Fibroblast of peridontal ligament (primary cell): ENCODE results near the gene ATP8A2.

Experiments
- DNase-seq: peaks from one replicate; pipeline ENCODE4 v3.0.0-alpha.2; 2010; ENCODE audit errors: extremely low read depth

ATP8A2 gene

GRCh38 chr13:25958986-25959385 lies 587.2 kb downstream of the ATP8A2 start:
- no peak for DNase-seq

- no peak for DNase-seq
Measured at GRCh38 chr13:25961294-25961693, 589.5 kb downstream of the ATP8A2 start.

DNA sequence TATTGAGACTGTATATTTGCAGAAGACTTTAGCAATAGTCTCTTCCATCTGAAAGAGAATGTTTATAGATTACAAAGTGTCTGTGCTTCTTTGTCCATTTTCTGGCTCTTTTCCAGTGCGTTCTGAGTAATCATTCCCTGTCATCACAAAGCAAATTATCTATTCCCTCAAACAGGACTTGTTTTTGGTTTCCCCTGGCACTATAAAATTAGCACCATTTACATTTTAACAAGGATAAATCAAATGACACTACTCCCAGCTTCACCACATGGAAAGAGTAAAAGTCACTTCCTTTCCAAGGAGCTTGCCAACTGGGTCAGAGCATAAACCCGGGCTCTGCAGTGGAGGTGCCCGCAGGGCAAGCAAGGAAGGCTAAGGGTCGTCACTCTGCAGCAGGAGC lies 591.9 kb downstream of the ATP8A2 start:
- DNase-seq: peak; percentile 6

GRCh38 chr13:25965596-25965995 lies 593.8 kb downstream of the ATP8A2 start:
- no peak for DNase-seq

GRCh38 chr13:25966086-25966485 lies 594.3 kb downstream of the ATP8A2 start:
- DNase-seq: no peak

DNA sequence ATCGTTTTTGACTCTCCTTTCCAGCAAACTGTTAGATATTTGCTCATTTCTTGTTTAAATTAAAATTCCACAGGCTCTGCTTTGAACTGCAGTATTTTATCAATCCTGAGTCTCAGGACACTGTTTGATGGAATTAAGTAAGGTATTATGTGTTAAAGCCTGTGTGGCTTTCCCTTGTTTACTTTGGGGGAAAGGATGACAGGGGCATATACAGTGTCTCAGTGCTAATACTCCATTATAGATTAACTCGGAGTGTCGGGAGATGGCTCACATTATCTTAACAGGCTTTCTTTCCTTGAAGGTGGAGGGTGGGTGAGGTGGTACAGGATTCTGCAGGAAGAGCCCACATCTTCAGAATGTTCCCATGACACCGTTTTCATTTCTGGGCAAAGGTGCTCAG lies 595.4 kb downstream of the ATP8A2 start:
- DNase-seq: no peak

DNA sequence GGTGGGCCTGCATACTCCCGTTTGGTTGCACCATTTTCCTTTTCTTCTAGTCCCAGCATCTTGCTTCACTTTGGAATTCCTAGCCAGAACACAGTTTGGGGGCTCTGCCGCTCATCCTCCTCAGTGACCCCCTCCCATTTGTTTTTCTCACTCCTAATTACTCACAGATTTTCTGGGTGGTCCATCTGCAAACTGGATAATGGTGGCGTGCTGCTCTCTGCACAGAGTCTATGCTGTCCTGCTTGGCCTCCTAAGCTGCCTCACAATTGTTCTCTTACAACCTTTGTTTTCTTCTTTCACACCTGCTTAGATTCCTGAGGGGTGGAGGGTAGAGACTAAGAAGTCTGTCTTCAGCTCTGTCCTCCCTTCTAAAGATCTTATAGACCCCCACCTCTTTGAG lies 599.3 kb downstream of the ATP8A2 start:
- DNase-seq: no peak

- DNase-seq: no peak
Measured at GRCh38 chr13:25971459-25972145, 599.8 kb downstream of the ATP8A2 start.

DNA sequence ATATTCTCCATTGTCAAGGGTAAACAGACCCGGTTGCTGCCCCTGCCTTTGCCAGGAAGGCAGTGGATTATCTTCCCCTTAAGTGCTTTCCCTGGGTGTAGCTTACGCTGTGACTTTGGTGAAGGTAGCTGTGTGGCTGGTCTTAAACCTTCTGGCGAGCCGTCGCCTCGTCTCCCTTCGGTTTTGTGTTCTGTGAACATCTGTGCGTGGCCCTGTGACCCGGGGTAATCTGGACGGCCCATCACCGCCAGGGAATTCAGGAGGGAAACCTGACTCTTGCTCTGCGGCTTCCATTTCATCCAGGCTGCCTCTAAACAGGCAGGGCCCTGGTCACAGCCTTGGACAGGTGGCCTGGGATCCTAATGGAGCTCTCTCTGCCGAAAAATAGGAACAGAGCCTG lies 601.3 kb downstream of the ATP8A2 start:
- DNase-seq: no peak

- no peak for DNase-seq
Measured at GRCh38 chr13:25973576-25973975, 601.8 kb downstream of the ATP8A2 start.

DNA sequence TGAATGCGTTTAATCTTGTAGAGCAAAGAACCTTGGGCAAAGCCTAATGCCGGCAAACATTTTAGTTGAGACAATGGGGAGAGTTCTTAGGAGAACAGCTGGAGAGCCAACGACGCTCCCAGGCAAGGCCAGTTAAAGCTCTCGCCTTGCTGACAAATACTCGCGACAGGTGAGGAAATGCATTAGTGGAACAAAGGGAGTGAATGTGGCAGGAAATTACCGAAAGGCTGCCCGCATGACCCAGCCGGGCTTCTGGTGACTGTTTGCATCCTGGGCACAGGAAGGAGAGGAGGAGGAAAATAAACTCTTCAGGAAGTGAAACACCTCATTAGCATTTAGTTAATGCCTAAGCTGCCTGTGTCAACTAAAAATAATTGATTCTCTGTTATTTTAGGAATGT lies 605.4 kb downstream of the ATP8A2 start:
- DNase-seq: no peak

DNA sequence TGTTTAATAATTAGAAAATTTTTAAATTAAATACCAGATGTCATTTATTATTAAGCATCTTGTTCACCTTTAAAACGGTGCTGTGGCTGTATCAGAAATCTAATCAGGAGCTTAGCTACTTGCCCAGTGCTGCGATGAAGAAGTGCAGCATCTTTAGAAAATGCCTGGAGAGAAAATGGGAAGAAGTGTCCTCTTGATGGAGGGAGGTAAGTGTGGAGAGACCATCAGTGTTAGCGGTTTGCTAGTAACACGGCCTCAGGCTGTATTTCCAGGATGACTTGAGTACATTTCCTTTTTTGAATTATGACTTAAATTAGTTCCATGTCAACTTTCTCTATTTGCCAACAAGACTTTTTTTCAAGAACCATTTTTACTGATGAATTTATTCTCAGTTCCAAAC lies 605.9 kb downstream of the ATP8A2 start:
- no peak for DNase-seq

DNA sequence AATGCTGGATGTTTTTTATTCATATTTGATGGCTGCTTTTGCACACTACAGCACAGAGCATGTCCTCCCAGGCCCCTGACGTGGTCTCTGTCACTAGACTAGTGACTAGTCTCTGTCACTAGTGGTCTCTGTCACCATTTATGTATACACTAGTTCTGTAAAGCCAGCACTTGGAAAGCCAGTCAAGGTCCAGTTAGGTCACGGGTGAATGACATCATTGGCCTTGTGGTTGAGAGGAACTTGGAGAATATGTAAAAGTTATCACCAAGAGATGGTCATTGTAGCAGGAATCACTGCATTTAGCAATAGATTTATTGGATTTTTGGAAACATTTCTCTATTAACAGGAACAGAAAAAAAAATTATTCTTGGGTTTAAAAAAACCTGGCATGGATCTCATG lies 607.2 kb downstream of the ATP8A2 start:
- no peak for DNase-seq

GRCh38 chr13:25979371-25979770 lies 607.6 kb downstream of the ATP8A2 start:
- DNase-seq: no peak

- peak; percentile 8 for DNase-seq
Measured at GRCh38 chr13:25980255-25980654, 608.5 kb downstream of the ATP8A2 start.

GRCh38 chr13:25981060-25981459 lies 609.3 kb downstream of the ATP8A2 start:
- DNase-seq: no peak

GRCh38 chr13:25982907-25983306 lies 611.1 kb downstream of the ATP8A2 start:
- DNase-seq: no peak

GRCh38 chr13:25987987-25988386 lies 616.2 kb downstream of the ATP8A2 start:
- no peak for DNase-seq

DNA sequence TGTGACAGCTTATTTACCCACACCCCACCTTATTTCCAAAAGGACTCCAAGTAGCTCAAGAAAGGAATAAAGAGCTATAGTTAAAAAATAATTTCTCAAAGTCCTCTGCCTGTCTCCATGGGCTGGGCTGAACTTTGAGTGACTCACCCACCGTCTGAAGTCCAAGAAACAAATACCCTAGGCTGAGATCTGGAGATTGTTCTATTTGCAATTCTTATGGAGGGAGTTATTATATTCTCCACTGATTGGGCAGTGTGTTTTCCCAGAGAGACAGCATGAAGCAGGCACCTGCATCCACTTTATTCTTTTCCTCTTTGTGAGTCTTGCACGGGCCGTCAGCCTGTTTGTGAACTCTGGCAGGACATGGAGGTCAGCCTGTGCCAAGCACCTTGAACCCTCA lies 616.9 kb downstream of the ATP8A2 start:
- DNase-seq: peak; percentile 7

DNA sequence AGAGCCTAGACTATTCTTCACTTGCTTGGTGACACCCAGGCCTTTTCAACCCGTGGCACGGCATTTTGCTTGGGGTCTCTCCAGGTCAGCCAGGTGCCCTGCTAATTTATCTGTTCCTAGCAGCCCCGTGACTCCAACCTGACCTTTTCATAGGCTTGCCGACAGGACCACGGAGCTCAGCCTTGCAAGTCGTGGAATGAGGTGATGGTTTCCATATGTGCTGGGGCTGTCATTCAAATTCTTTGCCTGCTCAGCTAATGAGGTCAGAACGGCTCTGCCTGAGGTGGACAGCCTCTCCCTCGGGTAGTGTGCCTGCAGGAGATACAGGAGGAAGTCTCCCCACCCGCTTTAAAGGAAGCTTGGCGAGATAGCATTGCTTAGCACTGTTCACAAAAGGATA lies 619.0 kb downstream of the ATP8A2 start:
- DNase-seq: peak; percentile 13

- DNase-seq: no peak
Measured at GRCh38 chr13:25992076-25992475, 620.3 kb downstream of the ATP8A2 start.

DNA sequence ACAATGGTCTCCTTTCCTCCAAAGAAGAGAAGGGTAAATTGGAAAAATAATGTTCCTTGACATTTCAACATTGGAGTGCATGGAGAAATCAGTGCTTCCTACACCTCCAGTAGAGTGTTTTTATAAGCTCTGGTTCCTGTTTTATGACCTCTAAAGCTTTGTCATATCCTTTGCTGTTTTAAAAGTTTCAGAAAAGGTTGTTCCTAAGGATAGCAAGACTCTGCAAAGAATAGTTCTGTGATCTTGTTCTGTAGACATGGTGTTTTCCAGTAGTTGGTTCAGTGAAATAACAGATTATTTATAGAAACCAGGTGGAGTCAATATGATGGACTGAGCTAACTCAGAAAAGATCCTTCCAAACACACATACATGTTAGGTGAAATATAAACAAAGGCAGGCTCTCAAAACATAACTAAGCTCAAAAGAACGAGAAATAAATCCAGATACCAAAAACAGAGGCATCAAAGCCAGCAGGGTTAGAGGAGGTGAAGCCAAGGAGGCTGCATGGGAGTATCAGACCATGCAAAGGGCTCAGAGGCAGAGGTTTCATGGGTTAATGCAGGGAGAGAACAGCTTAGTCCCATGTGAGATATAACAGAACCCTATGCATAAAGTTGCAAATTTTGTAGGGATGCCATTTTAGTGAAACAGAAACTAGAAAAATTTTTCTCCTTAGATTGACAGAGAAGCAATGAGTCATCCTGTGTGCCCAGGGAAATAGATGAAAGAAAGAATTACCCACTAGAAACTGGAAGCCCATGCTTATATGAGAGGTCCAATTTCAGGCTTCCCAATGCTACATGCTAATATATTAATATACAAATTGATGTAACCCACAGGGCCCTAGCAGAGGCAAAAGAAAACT lies 635.7 kb downstream of the ATP8A2 start:
- peak; percentile 11 for DNase-seq

GRCh38 chr13:26010487-26011207 lies 638.9 kb downstream of the ATP8A2 start:
- DNase-seq: no peak
